KOPT-K1 (cell line): Measurements from ENCODE around the gene UXT.
"Not testable (repeated sequence)": the region's sequence is repeated elsewhere in the genome, so short reads cannot be mapped to it uniquely, and the experiment has no call there.

Source experiments
- H3K27ac ChIP-seq: fragments of 200-600 bp; sonication (generic); 2 replicates; pipeline ENCODE4 v1.5.1; 2016; ENCODE audit warnings: antibody characterized with exemption, mild to moderate bottlenecking, low read depth, low read length; ENCODE audit not compliant: poor library complexity, severe bottlenecking
- H3K36me3 ChIP-seq: fragments of 200-600 bp; sonication (generic); 2 replicates; pipeline ENCODE4 v1.5.1; 2017; ENCODE audit warnings: antibody characterized with exemption, mild to moderate bottlenecking, low read length, moderate library complexity; ENCODE audit not compliant: insufficient read depth
- H3K9me3 ChIP-seq: fragments of 200-600 bp; sonication (generic); 2 replicates; pipeline ENCODE4 v1.5.1; 2017; ENCODE audit warnings: antibody characterized with exemption, low read length, mild to moderate bottlenecking; ENCODE audit not compliant: insufficient read depth, poor library complexity, severe bottlenecking

The UXT gene

GRCh38 chrX:47658684-47659420, at the start of gene UXT:
UXT (minus strand) TSS chrX:47659180; CDS start chrX:47658927, 253 bp downstream.
- H3K9me3 ChIP-seq = no peaks in the 10 kb centered on the region
- H3K36me3 ChIP-seq = peaks cover 40% of the 10 kb centered on the region
- peak within 1 kb of the TSS; percentile 99 for H3K27ac ChIP-seq

GRCh38 chrX:47707031-47707780, 48.2 kb upstream of the UXT start:
- H3K36me3 ChIP-seq = no peaks in the 10 kb centered on the region
- no peaks in the 10 kb centered on the region for H3K9me3 ChIP-seq
- H3K27ac ChIP-seq = no peak overlapping the region

- Histone ChIP-seq H3K9me3 (no peaks in the 10 kb centered on the region), H3K27ac (no peak overlapping the region), H3K36me3 (no peaks in the 10 kb centered on the region)
Observed at GRCh38 chrX:47706575-47706974, 47.6 kb upstream of the UXT start.

GRCh38 chrX:47704736-47705135, 45.8 kb upstream of the UXT start:
- Histone ChIP-seq H3K27ac (no peak overlapping the region), H3K9me3 (no peaks in the 10 kb centered on the region)

GRCh38 chrX:47697181-47697580, 38.2 kb upstream of the UXT start:
- Histone ChIP-seq H3K27ac (no peak overlapping the region), H3K9me3 (peaks cover 11% of the 10 kb centered on the region), H3K36me3 (no peaks in the 10 kb centered on the region)

More at GRCh38 chrX:47704736-47705135, 45.8 kb upstream of the UXT start:
- no peaks in the 10 kb centered on the region for H3K36me3 ChIP-seq

GRCh38 chrX:47690175-47690574, 31.2 kb upstream of the UXT start:
- no peaks in the 10 kb centered on the region for H3K36me3 ChIP-seq
- H3K9me3 ChIP-seq = no peaks in the 10 kb centered on the region
- no peak overlapping the region for H3K27ac ChIP-seq

- Histone ChIP-seq H3K27ac (no peak overlapping the region), H3K36me3 (no peaks in the 10 kb centered on the region), H3K9me3 (no peaks in the 10 kb centered on the region)
Observed at GRCh38 chrX:47687263-47687662, 28.3 kb upstream of the UXT start.

- H3K9me3 ChIP-seq = no peaks in the 10 kb centered on the region
- H3K27ac ChIP-seq = no peak overlapping the region
Observed at GRCh38 chrX:47683829-47684205, 24.8 kb upstream of the UXT start.

GRCh38 chrX:47683184-47683828, 24.3 kb upstream of the UXT start:
- H3K27ac ChIP-seq = no peak overlapping the region
- no peaks in the 10 kb centered on the region for H3K36me3 ChIP-seq
- H3K9me3 ChIP-seq = no peaks in the 10 kb centered on the region

More at GRCh38 chrX:47683829-47684205, 24.8 kb upstream of the UXT start:
- no peaks in the 10 kb centered on the region for H3K36me3 ChIP-seq

- H3K36me3 ChIP-seq, H3K27ac ChIP-seq, H3K9me3 ChIP-seq: not testable (repeated sequence)
Observed at GRCh38 chrX:47675959-47676859, 17.2 kb upstream of the UXT start.

- no peaks in the 10 kb centered on the region for H3K9me3 ChIP-seq
- no peak overlapping the region for H3K27ac ChIP-seq
- no peaks in the 10 kb centered on the region for H3K36me3 ChIP-seq
Observed at GRCh38 chrX:47674776-47675175, 15.8 kb upstream of the UXT start.

GRCh38 chrX:47665797-47666196, 6.8 kb upstream of the UXT start:
- not testable (repeated sequence) for H3K36me3 ChIP-seq, H3K9me3 ChIP-seq

GRCh38 chrX:47664737-47665136, 5.8 kb upstream of the UXT start:
- Histone ChIP-seq H3K36me3 (no peaks in the 10 kb centered on the region), H3K27ac (no peak overlapping the region), H3K9me3 (no peaks in the 10 kb centered on the region)

More at GRCh38 chrX:47665797-47666196, 6.8 kb upstream of the UXT start:
- H3K27ac ChIP-seq = not testable (repeated sequence)

- H3K36me3 ChIP-seq = peaks cover 6% of the 10 kb centered on the region
- H3K9me3 ChIP-seq = no peaks in the 10 kb centered on the region
- no peak overlapping the region for H3K27ac ChIP-seq
Observed at GRCh38 chrX:47662144-47662657, 3.2 kb upstream of the UXT start.
